Activated CD8-positive, alpha-beta memory T cell treated with anti-CD3 and anti-CD28 coated beads, Interleukin-2, amount 50 U/mL, for 24 hours (primary cell): Measurements from ENCODE around the gene CELSR1.

Experiments used
- DNase-seq: peaks from one replicate; pipeline ENCODE4 v3.0.0-alpha.2; 2020; ENCODE audit errors: extremely low read depth

CELSR1 gene

GRCh38 chr22:46458525-46458924 is 78.9 kb downstream of the CELSR1 start:
- DNase-seq: no peak

- no peak for DNase-seq
Observed at GRCh38 chr22:46457502-46458488, 79.6 kb downstream of the CELSR1 start.

GRCh38 chr22:46456818-46457163 is 80.6 kb downstream of the CELSR1 start:
- DNase-seq: no peak

GRCh38 chr22:46455446-46455845 is 82.0 kb downstream of the CELSR1 start:
- DNase-seq: no peak

GRCh38 chr22:46454504-46455269 is 82.7 kb downstream of the CELSR1 start:
- no peak for DNase-seq

- DNase-seq: no peak
Observed at GRCh38 chr22:46453829-46454503, 83.5 kb downstream of the CELSR1 start.

- no peak for DNase-seq
Observed at GRCh38 chr22:46453006-46453828, 84.2 kb downstream of the CELSR1 start.

- no peak for DNase-seq
Observed at GRCh38 chr22:46452195-46453005, 85.0 kb downstream of the CELSR1 start.

- no peak for DNase-seq
Observed at GRCh38 chr22:46451741-46452140, 85.7 kb downstream of the CELSR1 start.

GRCh38 chr22:46450931-46451561 is 86.4 kb downstream of the CELSR1 start:
- DNase-seq: no peak

GRCh38 chr22:46449974-46450745 is 87.3 kb downstream of the CELSR1 start:
- no peak for DNase-seq

GRCh38 chr22:46449116-46449691 is 88.2 kb downstream of the CELSR1 start:
- DNase-seq: no peak

GRCh38 chr22:46448333-46448732 is 89.1 kb downstream of the CELSR1 start:
- no peak for DNase-seq

- DNase-seq: no peak
Observed at GRCh38 chr22:46447906-46448305, 89.5 kb downstream of the CELSR1 start.

GRCh38 chr22:46446799-46447198 is 90.6 kb downstream of the CELSR1 start:
- DNase-seq: no peak

GRCh38 chr22:46445771-46446420 is 91.5 kb downstream of the CELSR1 start:
- DNase-seq: no peak

- DNase-seq: no peak
Observed at GRCh38 chr22:46444390-46444854, 93.0 kb downstream of the CELSR1 start.

- DNase-seq: no peak
Observed at GRCh38 chr22:46443850-46444389, 93.5 kb downstream of the CELSR1 start.
